ENCODE data around the gene ANK2.

GRCh38 chr4:113288257-113288656 is 238.8 kb downstream of the ANK2 start:
- TF ChIP-seq CTCF (conservative IDR thresholded peaks at IDR 0.05) (no peak), ZFX (IDR thresholded peaks at IDR 0.05) (no peak)
